Brain microvascular endothelial cell (primary cell): ENCODE results near the gene KIAA1328.

ENCODE experiments used
- DNase-seq: peaks from one replicate; pipeline ENCODE4 v3.0.0-alpha.2; 2020
- H3K27ac ChIP-seq: fragments of 250-450 bp; sonication (Bioruptor Pico); 2 replicates; pipeline ENCODE4 v1.5.1; 2020; ENCODE audit warnings: mild to moderate bottlenecking, moderate library complexity
- H3K27me3 ChIP-seq: fragments of 250-450 bp; sonication (Bioruptor Pico); replicated peaks from 2 replicates; pipeline ENCODE4 v1.5.1; 2020; ENCODE audit warnings: mild to moderate bottlenecking
- H3K36me3 ChIP-seq: fragments of 250-450 bp; sonication (Bioruptor Pico); replicated peaks from 2 replicates; pipeline ENCODE4 v1.5.1; 2020; ENCODE audit warnings: mild to moderate bottlenecking
- H3K4me3 ChIP-seq: 2 replicates; pipeline ENCODE4 v1.5.1; 2011; ENCODE audit warnings: low read depth, mild to moderate bottlenecking, control low read depth, low read length, moderate library complexity
- CTCF ChIP-seq: IDR thresholded peaks from 2 replicates; pipeline ENCODE4 v1.5.1; 2011; ENCODE audit warnings: low read depth, mild to moderate bottlenecking, moderate library complexity, low read length, control low read depth, inconsistent platforms; ENCODE audit errors: missing control alignments
- in situ Hi-C: cut with HindIII; loops from 2 replicates; pipeline ENCODE4 v1.10.0; 2017; ENCODE audit warnings: low sequenced_read_pairs, low pct_ligation_motif_present

Gene KIAA1328

GRCh38 chr18:37249171-37249886 is 420.4 kb downstream of the KIAA1328 start:
- no peaks in the 10 kb centered on the region for H3K36me3 ChIP-seq
- no peak for TF ChIP-seq CTCF
- DNase-seq, result no peak
- H3K4me3 ChIP-seq, result no peak overlapping the region
- H3K27me3 ChIP-seq, result peaks cover 13% of the 10 kb centered on the region
- H3K27ac ChIP-seq, result no peak overlapping the region
- in situ Hi-C loops, result no loop called here

GRCh38 chr18:37249895-37250618 is 421.1 kb downstream of the KIAA1328 start:
- in situ Hi-C loops, result no loop called here
- Histone ChIP-seq H3K27me3 (peaks cover 17% of the 10 kb centered on the region), H3K4me3 (no peak overlapping the region), H3K27ac (no peak overlapping the region), H3K36me3 (no peaks in the 10 kb centered on the region)
- no peak for DNase-seq
- no peak for TF ChIP-seq CTCF

- no peak for TF ChIP-seq CTCF
- Histone ChIP-seq H3K27me3 (peaks cover 20% of the 10 kb centered on the region), H3K4me3 (no peak overlapping the region)
Observed at GRCh38 chr18:37251679-37252078, 422.8 kb downstream of the KIAA1328 start.

GRCh38 chr18:37252342-37252741 is 423.4 kb downstream of the KIAA1328 start:
- no peak for TF ChIP-seq CTCF
- no peak overlapping the region for H3K4me3 ChIP-seq
- in situ Hi-C loops, result no loop called here
- no peak overlapping the region for H3K27ac ChIP-seq
- peaks cover 20% of the 10 kb centered on the region for H3K27me3 ChIP-seq
- no peaks in the 10 kb centered on the region for H3K36me3 ChIP-seq
- DNase-seq, result no peak

More at GRCh38 chr18:37251679-37252078, 422.8 kb downstream of the KIAA1328 start:
- DNase-seq, result no peak
- Histone ChIP-seq H3K36me3 (no peaks in the 10 kb centered on the region), H3K27ac (no peak overlapping the region)
- in situ Hi-C loops, result no loop called here

DNA sequence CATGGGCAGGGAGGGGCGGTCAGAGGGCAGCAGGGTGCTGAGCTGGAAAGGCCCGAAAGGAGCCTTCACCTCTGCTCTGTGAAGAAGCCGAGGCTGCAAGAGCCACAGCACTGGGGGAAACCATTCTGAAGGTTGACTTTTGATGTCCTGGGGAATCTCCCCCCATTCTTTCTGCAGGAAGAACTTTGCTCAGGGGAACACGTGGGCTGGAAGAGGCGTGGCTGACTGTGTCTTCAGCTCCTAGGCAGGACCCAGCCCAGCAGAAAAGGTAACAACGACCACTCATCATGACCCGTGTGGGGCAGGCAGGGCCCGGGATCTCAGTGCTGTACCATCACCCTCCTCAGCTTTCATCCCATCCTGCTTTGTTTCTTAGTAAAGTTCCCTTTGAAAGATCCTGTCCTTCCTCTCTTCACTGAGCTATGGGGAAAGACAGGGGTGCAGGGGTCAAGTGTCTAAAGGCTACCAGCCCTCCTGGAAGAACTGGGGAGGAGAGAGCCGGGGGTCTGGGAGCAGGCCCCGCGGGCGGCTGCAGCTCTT is 424.0 kb downstream of the KIAA1328 start:
- peaks cover 20% of the 10 kb centered on the region for H3K27me3 ChIP-seq
- no peak for DNase-seq
- no peak for TF ChIP-seq CTCF
- no peak overlapping the region for H3K27ac ChIP-seq
- no peaks in the 10 kb centered on the region for H3K36me3 ChIP-seq
- no peak overlapping the region for H3K4me3 ChIP-seq
- in situ Hi-C loops, result no loop called here
